Panc1 (cell line): ENCODE measurements around the gene NOL4L. TPM values are rescaled to one million over a fixed set of nuclear protein-coding genes. Genes with fewer than 3 reads are reported as not detected.

ENCODE experiments used
- ATAC-seq: fragments of 200-7000 bp; cut with Tn5 transposase; 2 replicates; pipeline ENCODE4 v1.9.1; 2020; ENCODE audit warnings: mild to moderate bottlenecking, moderate library complexity
- BruUV-seq: library from RNA; stranded (reverse); fragments of 400-500 nt; replicated peaks from 2 replicates; lab custom pipeline; 2021; lab: Mats Ljungman, UMichigan
- CTCF ChIA-PET: fragments of 300-600 bp; sonication (Branson Sonifier 250); formaldehyde crosslinking; loops from one replicate; lab custom pipeline; 2022; ENCODE audit warnings: antibody characterized with exemption; lab: Charles Lee
- POLR2A ChIA-PET: fragments of 300-600 bp; sonication (Branson Sonifier 250); formaldehyde crosslinking; loops from one replicate; lab custom pipeline; 2022; ENCODE audit warnings: antibody characterized with exemption; lab: Charles Lee
- DNase-seq: peaks from one replicate; pipeline ENCODE4 v3.0.0-alpha.2; 2010; ENCODE audit warnings: low read depth, low spot score
- H3K27ac ChIP-seq: 2 replicates; pipeline ENCODE4 v1.5.1; 2011; ENCODE audit warnings: mild to moderate bottlenecking, low read length, inconsistent platforms
- H3K27me3 ChIP-seq: fragments of 200-500 bp; sonication (Bioruptor generic); 2 replicates; pipeline ENCODE4 v1.6.0; 2014; ENCODE audit warnings: low read length, inconsistent platforms; ENCODE audit not compliant: control insufficient read depth, insufficient read depth
- H3K36me3 ChIP-seq: fragments of 200-500 bp; sonication (Bioruptor generic); 2 replicates; pipeline ENCODE4 v1.5.1; 2014; ENCODE audit warnings: inconsistent platforms, mild to moderate bottlenecking, low read length, moderate library complexity; ENCODE audit not compliant: control insufficient read depth, insufficient read depth
- H3K4me1 ChIP-seq: 2 replicates; pipeline ENCODE4 v1.5.1; 2011; ENCODE audit warnings: inconsistent platforms, mild to moderate bottlenecking, low read length, moderate library complexity; ENCODE audit not compliant: control insufficient read depth, insufficient read depth
- H3K4me3 ChIP-seq, 2 experiments: 2 replicates each; pipeline ENCODE4 v1.5.1; 2011 to 2012; ENCODE audit warnings: low read depth in 2 of 2, low read length in 2 of 2, mild to moderate bottlenecking in 2 of 2, inconsistent platforms in 1 of 2, moderate library complexity in 1 of 2
- H3K9me3 ChIP-seq: fragments of 200-500 bp; sonication (Bioruptor generic); 2 replicates; pipeline ENCODE4 v1.5.1; 2014; ENCODE audit warnings: low read depth, mild to moderate bottlenecking, inconsistent platforms, low read length, moderate library complexity; ENCODE audit not compliant: control insufficient read depth, insufficient read depth
- POLR2AphosphoS5 ChIP-seq: IDR thresholded peaks from 2 replicates; pipeline ENCODE4 v1.6.1; 2012; ENCODE audit warnings: mild to moderate bottlenecking, low read depth, low read length, moderate library complexity
- SIN3A ChIP-seq: IDR thresholded peaks from 2 replicates; pipeline ENCODE4 v1.6.1; 2012; ENCODE audit warnings: low read depth, mild to moderate bottlenecking, low read length, moderate library complexity, borderline replicate concordance; ENCODE audit not compliant: insufficient read depth
- TCF7L2 ChIP-seq: IDR thresholded peaks from 2 replicates; pipeline ENCODE4 v1.6.1; 2011; ENCODE audit warnings: mild to moderate bottlenecking, low read depth, low read length, inconsistent platforms
- in situ Hi-C: cut with HindIII; loops from 2 replicates; pipeline ENCODE4 v1.10.0; 2016; ENCODE audit warnings: low sequenced_read_pairs, low pct_unique_long_range_greater_than_20kb
- intact Hi-C: fragments of 100-400 bp; cut with micrococcal nuclease; formaldehyde crosslinking; loops from one replicate; pipeline ENCODE4 v1.10.0; 2022; ENCODE audit not compliant: unreplicated experiment
- total RNA-seq: library from RNA; stranded (reverse); gene quantifications from one replicate; pipeline ENCODE4 v1.2.1, GENCODE V29; 2021; ENCODE audit not compliant: unreplicated experiment
- TF ChIP-seq, protein P1 (sequence below): fragments of 450-650 bp; IDR thresholded peaks from 2 replicates; pipeline ENCODE4 v1.5.1; 2017; ENCODE audit warnings: mild to moderate bottlenecking
- TF ChIP-seq, protein P2 (sequence below), 2 experiments: IDR thresholded peaks; 2 replicates each; pipeline ENCODE4 v1.6.1; 2011 to 2012; ENCODE audit warnings: low read depth in 2 of 2, control low read depth in 1 of 2, low read length in 1 of 2, mild to moderate bottlenecking in 1 of 2, moderate library complexity in 1 of 2; ENCODE audit not compliant: insufficient read depth in 1 of 2

Gene NOL4L
- total RNA-seq, 1 experiment from 2014 or later: 21.6 TPM

DNA sequence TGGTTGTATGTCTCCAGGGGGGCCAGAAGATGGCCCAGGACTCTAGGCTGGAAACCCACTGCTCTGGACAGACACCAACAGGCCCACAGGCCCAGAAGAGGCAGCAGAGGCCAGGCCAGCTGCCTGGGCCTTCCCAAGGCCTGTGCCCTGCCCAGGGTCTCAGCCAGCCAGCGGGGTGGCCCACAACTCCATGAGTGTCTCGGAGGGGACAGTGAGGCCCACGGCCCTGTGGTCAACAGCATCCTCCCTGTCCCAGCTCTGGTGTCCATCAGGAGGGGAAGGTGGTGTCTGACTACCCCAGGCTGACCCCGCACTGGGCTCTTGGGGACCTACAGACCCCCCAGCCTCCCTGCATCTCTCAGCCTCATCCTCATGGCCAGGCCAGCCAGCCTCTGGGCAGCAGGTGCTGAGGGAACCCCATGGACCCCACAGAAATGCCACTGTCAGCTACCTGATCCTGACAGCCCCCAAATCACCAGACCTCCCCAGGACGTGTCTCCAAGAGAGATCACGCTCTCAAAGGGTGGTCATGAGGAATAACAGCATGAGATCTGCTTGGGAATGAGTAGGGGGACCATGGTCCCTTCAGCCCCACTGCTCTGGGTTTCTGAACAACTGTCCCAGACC is 112.4 kb downstream of the NOL4L start:
- Histone ChIP-seq H3K9me3 (no peaks in the 10 kb centered on the region), H3K4me3 (no peak overlapping the region), H3K27ac (no peak overlapping the region), H3K4me1 (peaks cover 37% of the 10 kb centered on the region), H3K36me3 (no peaks in the 10 kb centered on the region), H3K27me3 (no peaks in the 10 kb centered on the region)
- in situ Hi-C loops: no loop called here
- DNase-seq (no peak), ATAC-seq (no peak)
- TF ChIP-seq, protein P1, sequence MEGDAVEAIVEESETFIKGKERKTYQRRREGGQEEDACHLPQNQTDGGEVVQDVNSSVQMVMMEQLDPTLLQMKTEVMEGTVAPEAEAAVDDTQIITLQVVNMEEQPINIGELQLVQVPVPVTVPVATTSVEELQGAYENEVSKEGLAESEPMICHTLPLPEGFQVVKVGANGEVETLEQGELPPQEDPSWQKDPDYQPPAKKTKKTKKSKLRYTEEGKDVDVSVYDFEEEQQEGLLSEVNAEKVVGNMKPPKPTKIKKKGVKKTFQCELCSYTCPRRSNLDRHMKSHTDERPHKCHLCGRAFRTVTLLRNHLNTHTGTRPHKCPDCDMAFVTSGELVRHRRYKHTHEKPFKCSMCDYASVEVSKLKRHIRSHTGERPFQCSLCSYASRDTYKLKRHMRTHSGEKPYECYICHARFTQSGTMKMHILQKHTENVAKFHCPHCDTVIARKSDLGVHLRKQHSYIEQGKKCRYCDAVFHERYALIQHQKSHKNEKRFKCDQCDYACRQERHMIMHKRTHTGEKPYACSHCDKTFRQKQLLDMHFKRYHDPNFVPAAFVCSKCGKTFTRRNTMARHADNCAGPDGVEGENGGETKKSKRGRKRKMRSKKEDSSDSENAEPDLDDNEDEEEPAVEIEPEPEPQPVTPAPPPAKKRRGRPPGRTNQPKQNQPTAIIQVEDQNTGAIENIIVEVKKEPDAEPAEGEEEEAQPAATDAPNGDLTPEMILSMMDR: no peak
- TF ChIP-seq TCF7L2 (no peak), POLR2AphosphoS5 (no peak), SIN3A (no peak)
- TF ChIP-seq, protein P2, sequence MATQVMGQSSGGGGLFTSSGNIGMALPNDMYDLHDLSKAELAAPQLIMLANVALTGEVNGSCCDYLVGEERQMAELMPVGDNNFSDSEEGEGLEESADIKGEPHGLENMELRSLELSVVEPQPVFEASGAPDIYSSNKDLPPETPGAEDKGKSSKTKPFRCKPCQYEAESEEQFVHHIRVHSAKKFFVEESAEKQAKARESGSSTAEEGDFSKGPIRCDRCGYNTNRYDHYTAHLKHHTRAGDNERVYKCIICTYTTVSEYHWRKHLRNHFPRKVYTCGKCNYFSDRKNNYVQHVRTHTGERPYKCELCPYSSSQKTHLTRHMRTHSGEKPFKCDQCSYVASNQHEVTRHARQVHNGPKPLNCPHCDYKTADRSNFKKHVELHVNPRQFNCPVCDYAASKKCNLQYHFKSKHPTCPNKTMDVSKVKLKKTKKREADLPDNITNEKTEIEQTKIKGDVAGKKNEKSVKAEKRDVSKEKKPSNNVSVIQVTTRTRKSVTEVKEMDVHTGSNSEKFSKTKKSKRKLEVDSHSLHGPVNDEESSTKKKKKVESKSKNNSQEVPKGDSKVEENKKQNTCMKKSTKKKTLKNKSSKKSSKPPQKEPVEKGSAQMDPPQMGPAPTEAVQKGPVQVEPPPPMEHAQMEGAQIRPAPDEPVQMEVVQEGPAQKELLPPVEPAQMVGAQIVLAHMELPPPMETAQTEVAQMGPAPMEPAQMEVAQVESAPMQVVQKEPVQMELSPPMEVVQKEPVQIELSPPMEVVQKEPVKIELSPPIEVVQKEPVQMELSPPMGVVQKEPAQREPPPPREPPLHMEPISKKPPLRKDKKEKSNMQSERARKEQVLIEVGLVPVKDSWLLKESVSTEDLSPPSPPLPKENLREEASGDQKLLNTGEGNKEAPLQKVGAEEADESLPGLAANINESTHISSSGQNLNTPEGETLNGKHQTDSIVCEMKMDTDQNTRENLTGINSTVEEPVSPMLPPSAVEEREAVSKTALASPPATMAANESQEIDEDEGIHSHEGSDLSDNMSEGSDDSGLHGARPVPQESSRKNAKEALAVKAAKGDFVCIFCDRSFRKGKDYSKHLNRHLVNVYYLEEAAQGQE (IDR thresholded peaks at IDR 0.05; ENCODE audit: insufficient read depth in 1 of 2, low read depth in 2 of 2, low read length in 1 of 2): no peak
- BruUV-seq: no TSS peak
- ChIA-PET POLR2A (no interaction called here), CTCF (no interaction called here)
- intact Hi-C loops: no loop called here

DNA sequence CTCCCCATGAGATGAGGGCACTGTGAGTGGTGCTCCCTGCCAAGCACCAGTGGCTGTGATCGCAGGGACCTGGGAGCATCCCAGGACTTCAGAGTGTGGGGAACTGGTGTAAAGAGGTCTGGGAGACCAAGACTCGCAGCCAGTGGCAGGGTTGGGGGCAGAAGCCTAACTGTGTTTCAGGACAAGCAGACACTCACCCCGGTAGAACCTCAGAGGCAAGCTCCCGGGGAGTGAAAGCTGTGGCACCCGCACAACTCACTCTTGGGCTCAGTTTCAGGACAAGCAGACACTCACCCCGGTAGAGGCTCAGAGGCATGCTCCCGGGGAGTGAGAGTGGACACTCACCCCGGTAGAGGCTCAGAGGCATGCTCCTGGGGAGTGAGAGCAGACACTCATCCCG is 114.2 kb downstream of the NOL4L start:
- no TSS peak for BruUV-seq
- in situ Hi-C loops: no loop called here
- H3K27ac ChIP-seq: no peak overlapping the region

More for the DNA sequence above, 114.2 kb downstream of the NOL4L start:
- no peaks in the 10 kb centered on the region for H3K27me3 ChIP-seq
- H3K9me3 ChIP-seq: no peaks in the 10 kb centered on the region
- peaks cover 22% of the 10 kb centered on the region for H3K4me1 ChIP-seq
- no peak overlapping the region for H3K4me3 ChIP-seq
- DNase-seq (no peak), ATAC-seq (no peak)
- TF ChIP-seq TCF7L2: no peak
- no peak for TF ChIP-seq POLR2AphosphoS5
- no peak for TF ChIP-seq SIN3A
- TF ChIP-seq, protein P1: no peak
- TF ChIP-seq, protein P2 (IDR thresholded peaks at IDR 0.05; ENCODE audit: insufficient read depth in 1 of 2, low read depth in 2 of 2, low read length in 1 of 2): no peak
- ChIA-PET CTCF (interaction anchor here (0.6 kb wide), 1 partner anchor 60 kb away, joined by 9 read pairs; no protein-coding TSS in a partner anchor), POLR2A (interaction anchor here (0.6 kb wide), 1 partner anchor 121 kb away, joined by 10 read pairs; no protein-coding TSS in a partner anchor)
- no peaks in the 10 kb centered on the region for H3K36me3 ChIP-seq
- intact Hi-C loops: no loop called here
